Measurements from ENCODE around the gene OSGEP.

The OSGEP gene

DNA sequence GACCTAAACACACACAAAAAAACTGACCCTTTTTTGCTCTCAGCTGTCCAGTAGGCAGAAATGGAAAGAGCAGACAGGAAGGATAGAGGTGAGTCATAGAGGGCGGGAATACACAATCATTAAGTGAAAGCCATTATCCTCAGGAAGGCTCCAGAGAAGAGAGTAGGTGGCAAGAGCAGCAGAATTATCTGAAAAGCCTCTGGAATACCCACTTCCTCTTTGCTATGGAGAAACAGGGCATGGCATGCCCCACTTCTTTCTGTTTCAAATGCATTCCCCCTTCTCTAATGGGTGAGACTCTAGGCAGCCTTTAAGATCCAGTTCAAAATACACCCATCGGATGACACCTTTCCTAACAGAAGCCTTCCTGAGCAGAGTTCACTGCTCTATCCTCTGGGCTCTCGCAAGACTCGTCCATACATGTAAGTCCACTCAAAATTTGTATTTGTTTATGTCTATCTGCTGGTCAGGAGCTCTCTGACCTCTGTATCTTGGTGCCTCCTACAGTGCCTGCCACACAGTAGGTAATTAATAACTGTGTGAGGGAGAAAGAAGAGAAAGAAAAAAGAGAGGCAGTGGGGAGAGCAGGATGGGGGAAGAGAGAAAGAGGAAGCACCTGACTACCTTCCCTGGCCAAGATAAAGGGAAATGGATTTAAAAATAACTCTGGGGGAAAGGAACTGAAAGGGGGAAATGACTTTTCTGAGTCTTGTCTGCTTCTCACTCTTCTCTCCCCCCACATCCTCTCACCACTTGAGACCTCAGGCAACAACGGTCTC, 27.2 kb downstream of the OSGEP start:
- CTCF ChIA-PET, result no interaction called here
- TF ChIP-seq ZNF384 (IDR thresholded peaks at IDR 0.05) (no peak), ARNT (IDR thresholded peaks at IDR 0.05) (no peak), HDGF (IDR thresholded peaks at IDR 0.05; ENCODE audit: borderline replicate concordance) (no peak), FOXK2 (IDR thresholded peaks at IDR 0.05) (no peak), ELF4 (IDR thresholded peaks at IDR 0.05) (no peak), TARDBP (IDR thresholded peaks at IDR 0.05) (no peak), FOXA1 (IDR thresholded peaks at IDR 0.05) (no peak), LEF1 (IDR thresholded peaks at IDR 0.05; ENCODE audit: borderline replicate concordance) (no peak)
- POLR2A ChIA-PET, result no interaction called here
- DNase-seq (ENCODE audit: extremely low spot score), result no peak

- ChIA-PET CTCF (interaction anchor here (1.8 kb wide), 1 partner anchor 9 kb away, joined by 10 read pairs; no protein-coding TSS in a partner anchor), POLR2A (interaction anchor here (0.8 to 1.2 kb wide), 3 partner anchors 9 to 37 kb away, joined by 3 to 6 read pairs (median 3); partner anchors contain the start of genes APEX1, OSGEP and PIP4P1)
- no peak for TF ChIP-seq ELF4 (IDR thresholded peaks at IDR 0.05)
- TF ChIP-seq LEF1 (IDR thresholded peaks at IDR 0.05; ENCODE audit: borderline replicate concordance), result no peak
- TF ChIP-seq FOXA1 (IDR thresholded peaks at IDR 0.05), result no peak
- no peak for TF ChIP-seq ARNT (IDR thresholded peaks at IDR 0.05)
- TF ChIP-seq NFRKB (IDR thresholded peaks at IDR 0.05), result no peak
- no peak for TF ChIP-seq SUZ12 (IDR thresholded peaks at IDR 0.05)
- TF ChIP-seq BHLHE40 (IDR thresholded peaks at IDR 0.05; ENCODE audit: borderline replicate concordance), result no peak
- no peak for TF ChIP-seq HDGF (IDR thresholded peaks at IDR 0.05; ENCODE audit: borderline replicate concordance)
- TF ChIP-seq ZNF384 (IDR thresholded peaks at IDR 0.05), result no peak
- TF ChIP-seq CTBP1 (IDR thresholded peaks at IDR 0.05; ENCODE audit: borderline replicate concordance), result no peak
- no peak for TF ChIP-seq FOXK2 (IDR thresholded peaks at IDR 0.05)
- no peak for TF ChIP-seq TARDBP (IDR thresholded peaks at IDR 0.05)
- TF ChIP-seq PKNOX1 (IDR thresholded peaks at IDR 0.05), result no peak
- TF ChIP-seq FOXM1 (IDR thresholded peaks at IDR 0.05; ENCODE audit: borderline replicate concordance), result no peak
- TF ChIP-seq SP1 (IDR thresholded peaks at IDR 0.05), result no peak
- no peak for DNase-seq (ENCODE audit: extremely low spot score)
These were observed 29.8 kb downstream of the OSGEP start for GRCh38 chr14:20424851-20425250.

GRCh38 chr14:20422886-20423285, 31.7 kb downstream of the OSGEP start:
- CTCF ChIA-PET, result interaction anchor here (0.6 to 1.0 kb wide), 3 partner anchors 186 to 617 kb away, joined by 3 read pairs; no protein-coding TSS in a partner anchor
- POLR2A ChIA-PET, result interaction anchor here (1.4 to 2.1 kb wide), 4 partner anchors 10 to 80 kb away, joined by 3 to 5 read pairs (median 5); partner anchors contain the start of genes PARP2, PIP4P1 and TEP1
- no peak for DNase-seq (ENCODE audit: extremely low spot score)
- TF ChIP-seq PKNOX1 (IDR thresholded peaks at IDR 0.05) (peak; percentile 34), FOXM1 (IDR thresholded peaks at IDR 0.05; ENCODE audit: borderline replicate concordance) (no peak)

DNA sequence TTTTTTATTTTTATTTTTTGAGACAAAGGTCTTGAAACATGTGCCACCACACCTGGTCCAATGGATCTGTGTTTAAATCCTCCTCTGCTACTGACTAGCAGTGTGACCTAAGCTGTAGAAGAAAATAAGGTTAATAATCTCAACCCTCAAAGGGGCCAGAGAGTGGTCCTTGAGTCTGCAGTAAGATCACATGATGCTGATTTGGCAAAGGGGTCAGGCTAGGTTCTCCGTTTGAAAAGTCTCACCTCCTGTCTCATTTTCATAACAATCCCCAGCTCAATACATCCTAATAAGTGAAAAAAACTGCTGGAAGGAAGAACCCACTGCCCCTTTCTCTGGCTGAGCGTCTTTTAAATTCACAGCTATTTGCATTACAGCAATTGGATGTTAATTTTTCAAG, 33.3 kb downstream of the OSGEP start:
- TF ChIP-seq BHLHE40 (IDR thresholded peaks at IDR 0.05; ENCODE audit: borderline replicate concordance) (no peak), ARNT (IDR thresholded peaks at IDR 0.05) (no peak), HDGF (IDR thresholded peaks at IDR 0.05; ENCODE audit: borderline replicate concordance) (no peak), SUZ12 (IDR thresholded peaks at IDR 0.05) (no peak), FOXK2 (IDR thresholded peaks at IDR 0.05) (no peak), L3MBTL2 (conservative IDR thresholded peaks at IDR 0.05) (no peak), SP1 (IDR thresholded peaks at IDR 0.05) (no peak), FOXA1 (IDR thresholded peaks at IDR 0.05) (no peak), ZNF384 (IDR thresholded peaks at IDR 0.05) (no peak), CTBP1 (IDR thresholded peaks at IDR 0.05; ENCODE audit: borderline replicate concordance) (no peak), NFRKB (IDR thresholded peaks at IDR 0.05) (no peak), FOXM1 (IDR thresholded peaks at IDR 0.05; ENCODE audit: borderline replicate concordance) (no peak), LEF1 (IDR thresholded peaks at IDR 0.05; ENCODE audit: borderline replicate concordance) (no peak), ELF4 (IDR thresholded peaks at IDR 0.05) (no peak)
- POLR2A ChIA-PET, result interaction anchor here (1.5 to 2.1 kb wide), 4 partner anchors 34 to 78 kb away, joined by 3 to 10 read pairs (median 5); partner anchors contain the start of genes APEX1, OSGEP, PARP2 and PIP4P1
- no peak for DNase-seq (ENCODE audit: extremely low spot score)
- CTCF ChIA-PET, result interaction anchor here (1.0 to 1.1 kb wide), 2 partner anchors 11 to 188 kb away, joined by 3 to 4 read pairs; no protein-coding TSS in a partner anchor

GRCh38 chr14:20419419-20419818, 35.2 kb downstream of the OSGEP start:
- POLR2A ChIA-PET, result interaction anchor here (1.0 to 1.9 kb wide), 2 partner anchors 42 to 50 kb away, joined by 3 to 4 read pairs; partner anchors contain the start of gene PIP4P1
- no peak for TF ChIP-seq LEF1 (IDR thresholded peaks at IDR 0.05; ENCODE audit: borderline replicate concordance)
- no peak for TF ChIP-seq ARNT (IDR thresholded peaks at IDR 0.05)
- no peak for TF ChIP-seq FOXK2 (IDR thresholded peaks at IDR 0.05)
- no peak for TF ChIP-seq CTBP1 (IDR thresholded peaks at IDR 0.05; ENCODE audit: borderline replicate concordance)
- TF ChIP-seq FOXA1 (IDR thresholded peaks at IDR 0.05), result no peak
- no peak for TF ChIP-seq PKNOX1 (IDR thresholded peaks at IDR 0.05)
- TF ChIP-seq BHLHE40 (IDR thresholded peaks at IDR 0.05; ENCODE audit: borderline replicate concordance), result no peak
- no peak for TF ChIP-seq SP1 (IDR thresholded peaks at IDR 0.05)
- TF ChIP-seq TARDBP (IDR thresholded peaks at IDR 0.05), result no peak
- no peak for TF ChIP-seq ELF4 (IDR thresholded peaks at IDR 0.05)
- TF ChIP-seq L3MBTL2 (conservative IDR thresholded peaks at IDR 0.05), result no peak
- no peak for TF ChIP-seq FOXM1 (IDR thresholded peaks at IDR 0.05; ENCODE audit: borderline replicate concordance)
- no peak for DNase-seq (ENCODE audit: extremely low spot score)
- CTCF ChIA-PET, result no interaction called here

GRCh38 chr14:20418501-20418909, 36.1 kb downstream of the OSGEP start:
- CTCF ChIA-PET, result no interaction called here

More at GRCh38 chr14:20418501-20418909, 36.1 kb downstream of the OSGEP start:
- TF ChIP-seq FOXA1 (IDR thresholded peaks at IDR 0.05) (no peak), CTBP1 (IDR thresholded peaks at IDR 0.05; ENCODE audit: borderline replicate concordance) (no peak), TARDBP (IDR thresholded peaks at IDR 0.05) (no peak), SUZ12 (IDR thresholded peaks at IDR 0.05) (no peak), HDGF (IDR thresholded peaks at IDR 0.05; ENCODE audit: borderline replicate concordance) (no peak), FOXK2 (IDR thresholded peaks at IDR 0.05) (no peak), ZNF384 (IDR thresholded peaks at IDR 0.05) (no peak), NFRKB (IDR thresholded peaks at IDR 0.05) (no peak), ARNT (IDR thresholded peaks at IDR 0.05) (no peak), FOXM1 (IDR thresholded peaks at IDR 0.05; ENCODE audit: borderline replicate concordance) (no peak), LEF1 (IDR thresholded peaks at IDR 0.05; ENCODE audit: borderline replicate concordance) (no peak), BHLHE40 (IDR thresholded peaks at IDR 0.05; ENCODE audit: borderline replicate concordance) (no peak), L3MBTL2 (conservative IDR thresholded peaks at IDR 0.05) (no peak), ELF4 (IDR thresholded peaks at IDR 0.05) (no peak), PKNOX1 (IDR thresholded peaks at IDR 0.05) (no peak)
- POLR2A ChIA-PET, result interaction anchor here (1.9 to 2.4 kb wide), 2 partner anchors 37 to 43 kb away, joined by 4 to 9 read pairs; partner anchors contain the start of genes APEX1, OSGEP and PIP4P1
- DNase-seq (ENCODE audit: extremely low spot score), result no peak
